ENCODE measurements around the gene MLPH. TPM values are rescaled to one million over a fixed set of nuclear protein-coding genes. Genes with fewer than 3 reads are reported as not detected.

Gene MLPH
- total and polyA plus RNA-seq, 4 donors: 2.3 to 10.1 (median 3.9) TPM

GRCh38 chr2:237565974-237566373 is 78.9 kb downstream of the MLPH start:
- Histone ChIP-seq H3K36me3 (ENCODE audit: control insufficient read depth in 1 of 2, insufficient read depth in 2 of 2, low read length in 1 of 2) (no peaks in the 10 kb centered on the region), H3K4me1 (ENCODE audit: control insufficient read depth in 1 of 2, insufficient read depth in 2 of 2, low read length in 2 of 2) (no peaks in the 10 kb centered on the region), H3K9me3 (ENCODE audit: control insufficient read depth, low read length) (no peaks in the 10 kb centered on the region), H3K27me3 (ENCODE audit: control insufficient read depth in 1 of 2, insufficient read depth in 2 of 2, low read length in 1 of 2) (no peaks in the 10 kb centered on the region), H3K4me3 (ENCODE audit: low read length in 2 of 2) (no peak overlapping the region), H3K27ac (ENCODE audit: low read depth in 1 of 2, low read length in 2 of 2) (no peak overlapping the region)
- no peak for DNase-seq
- 99 to 100% methylated on average over 1 of the region's 1 CpG for WGBS, 2 donors
- ATAC-seq (ENCODE audit: low FRiP score): no peak
- intact Hi-C loops (cut with DNase I): no loop called here

DNA sequence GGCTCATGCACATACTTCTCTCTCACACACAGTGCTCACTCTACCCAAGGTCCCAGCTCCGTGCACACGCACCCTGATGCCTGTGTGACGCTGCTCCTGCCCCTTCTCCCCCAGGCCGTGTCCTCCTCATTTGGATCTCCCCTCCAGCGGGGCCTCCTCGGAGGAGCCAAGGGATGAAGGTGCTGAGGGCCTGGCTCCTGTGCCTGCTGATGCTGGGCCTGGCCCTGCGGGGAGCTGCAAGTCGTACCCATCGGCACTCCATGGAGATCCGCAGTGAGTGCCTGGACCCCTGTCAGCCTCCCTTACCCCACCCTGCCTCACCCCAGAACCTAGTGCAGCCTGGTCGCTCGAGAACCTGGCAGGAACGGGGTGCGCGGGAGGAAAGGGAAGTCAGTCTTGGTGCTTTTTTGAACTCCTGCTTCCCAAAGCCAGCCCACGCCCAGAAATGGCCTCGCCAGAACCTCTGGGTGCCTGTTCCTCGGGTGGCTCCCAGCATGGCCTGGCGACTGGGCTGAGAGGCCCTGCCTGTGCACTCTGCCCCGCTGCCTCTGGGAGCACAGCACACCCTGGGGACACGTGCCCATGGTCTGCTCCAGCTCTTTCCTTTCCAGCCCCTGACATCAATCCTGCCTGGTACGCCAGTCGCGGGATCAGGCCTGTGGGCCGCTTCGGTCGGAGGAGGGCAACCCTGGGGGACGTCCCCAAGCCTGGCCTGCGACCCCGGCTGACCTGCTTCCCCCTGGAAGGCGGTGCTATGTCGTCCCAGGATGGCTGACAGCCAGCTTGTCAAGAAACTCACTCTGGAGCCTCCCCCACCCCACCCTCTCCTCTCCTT is 79.6 kb downstream of the MLPH start, which contains the start of gene PRLH:
TSS of gene PRLH (plus strand) at position 174 of the 835 bp plus-strand sequence. CDS start at position 174, 0 bp downstream.
- H3K27me3 ChIP-seq (ENCODE audit: control insufficient read depth in 1 of 2, insufficient read depth in 2 of 2, low read length in 1 of 2): no peaks in the 10 kb centered on the region
- ATAC-seq (ENCODE audit: low FRiP score) (no peak), DNase-seq (peak in 1 of 2 donors; percentile 77)
- H3K9me3 ChIP-seq (ENCODE audit: control insufficient read depth, low read length): no peaks in the 10 kb centered on the region
- H3K4me3 ChIP-seq (ENCODE audit: low read length in 2 of 2): no peak within 1 kb of the TSS
- no peaks in the 10 kb centered on the region for H3K4me1 ChIP-seq (ENCODE audit: control insufficient read depth in 1 of 2, insufficient read depth in 2 of 2, low read length in 2 of 2)
- WGBS, 2 donors: 70 to 74% methylated on average over 32 of the region's 32 CpGs
- H3K36me3 ChIP-seq (ENCODE audit: control insufficient read depth in 1 of 2, insufficient read depth in 2 of 2, low read length in 1 of 2): no peaks in the 10 kb centered on the region
- H3K27ac ChIP-seq (ENCODE audit: low read depth in 1 of 2, low read length in 2 of 2): no peak within 1 kb of the TSS
- intact Hi-C loops (cut with DNase I): no loop called here

- no peak for ATAC-seq (ENCODE audit: low FRiP score)
- Histone ChIP-seq H3K4me1 (ENCODE audit: control insufficient read depth in 1 of 2, insufficient read depth in 2 of 2, low read length in 2 of 2) (no peaks in the 10 kb centered on the region), H3K9me3 (ENCODE audit: control insufficient read depth, low read length) (no peaks in the 10 kb centered on the region), H3K4me3 (ENCODE audit: low read length in 2 of 2) (no peak overlapping the region), H3K36me3 (ENCODE audit: control insufficient read depth in 1 of 2, insufficient read depth in 2 of 2, low read length in 1 of 2) (no peaks in the 10 kb centered on the region), H3K27ac (ENCODE audit: low read depth in 1 of 2, low read length in 2 of 2) (no peak overlapping the region), H3K27me3 (ENCODE audit: control insufficient read depth in 1 of 2, insufficient read depth in 2 of 2, low read length in 1 of 2) (no peaks in the 10 kb centered on the region)
- DNase-seq: peak in 1 of 2 donors; percentile 70
- WGBS, 2 donors: 74 to 78% methylated on average over 16 of the region's 16 CpGs
- intact Hi-C loops (cut with DNase I): no loop called here
These were observed 80.4 kb downstream of the MLPH start for GRCh38 chr2:237567276-237568029.

DNA sequence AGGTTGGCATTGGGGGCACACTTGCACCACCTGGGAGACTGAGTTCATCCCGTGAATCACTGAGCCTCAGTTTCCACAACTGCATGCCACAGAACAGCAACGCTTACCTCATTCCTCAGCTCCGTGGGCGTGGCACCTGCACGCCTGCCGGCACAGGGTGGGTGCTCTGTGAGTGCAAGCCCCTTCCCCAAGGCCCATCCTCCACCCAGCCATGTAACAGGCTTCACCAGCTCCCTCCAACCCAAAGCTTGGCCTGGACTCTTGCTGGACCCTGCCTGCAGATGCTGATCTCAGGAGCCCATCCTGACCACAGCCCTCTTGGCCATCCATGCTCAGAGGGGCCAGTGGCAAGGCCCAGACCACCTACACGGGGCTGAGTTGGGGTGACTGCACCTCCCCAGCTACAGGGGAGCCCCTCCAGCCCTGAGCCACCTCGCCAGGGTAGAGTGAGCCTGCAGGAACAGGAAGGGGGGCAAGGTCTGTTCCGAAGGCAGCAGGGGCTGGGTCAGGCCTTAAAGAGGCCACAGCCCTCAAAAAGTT is 81.1 kb downstream of the MLPH start:
- H3K9me3 ChIP-seq (ENCODE audit: control insufficient read depth, low read length): no peaks in the 10 kb centered on the region
- no peak overlapping the region for H3K27ac ChIP-seq (ENCODE audit: low read depth in 1 of 2, low read length in 2 of 2)
- no peaks in the 10 kb centered on the region for H3K4me1 ChIP-seq (ENCODE audit: control insufficient read depth in 1 of 2, insufficient read depth in 2 of 2, low read length in 2 of 2)
- no peaks in the 10 kb centered on the region for H3K36me3 ChIP-seq (ENCODE audit: control insufficient read depth in 1 of 2, insufficient read depth in 2 of 2, low read length in 1 of 2)
- no peak overlapping the region for H3K4me3 ChIP-seq (ENCODE audit: low read length in 2 of 2)
- ATAC-seq (ENCODE audit: low FRiP score): no peak
- intact Hi-C loops (cut with DNase I): no loop called here
- H3K27me3 ChIP-seq (ENCODE audit: control insufficient read depth in 1 of 2, insufficient read depth in 2 of 2, low read length in 1 of 2): no peaks in the 10 kb centered on the region
- 85 to 87% methylated on average over 9 of the region's 9 CpGs for WGBS, 2 donors
- peak in 1 of 2 donors; percentile 69 for DNase-seq

DNA sequence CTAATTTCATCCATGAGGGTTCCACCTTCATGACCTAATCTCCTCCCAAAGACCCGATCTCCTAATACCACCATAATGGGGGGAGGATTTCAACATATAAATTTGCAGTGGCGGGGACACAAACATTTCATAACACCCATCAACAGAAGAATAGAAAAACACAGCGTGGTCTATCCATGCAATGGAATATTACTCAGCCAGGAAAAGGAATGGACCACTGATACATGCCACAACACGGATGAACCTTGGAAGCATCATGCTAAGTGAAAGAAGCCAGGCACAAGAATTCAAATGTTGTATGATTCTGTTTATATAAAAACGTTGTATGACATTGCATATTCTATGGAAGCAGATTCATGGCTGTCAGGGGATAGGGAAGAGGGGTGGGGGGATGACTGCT is 82.0 kb downstream of the MLPH start:
- WGBS, 2 donors: 91 to 95% methylated on average over 5 of the region's 5 CpGs

GRCh38 chr2:237569896-237570295 is 82.8 kb downstream of the MLPH start:
- no peaks in the 10 kb centered on the region for H3K27me3 ChIP-seq (ENCODE audit: control insufficient read depth in 1 of 2, insufficient read depth in 2 of 2, low read length in 1 of 2)
- H3K4me3 ChIP-seq (ENCODE audit: low read length in 2 of 2): no peak overlapping the region
- no peaks in the 10 kb centered on the region for H3K4me1 ChIP-seq (ENCODE audit: control insufficient read depth in 1 of 2, insufficient read depth in 2 of 2, low read length in 2 of 2)
- intact Hi-C loops (cut with DNase I): loop anchor here (2.0 to 10.0 kb wide), 3 partner anchors 57 to 415 kb away; no protein-coding TSS in a partner anchor
- ATAC-seq (ENCODE audit: low FRiP score): no peak
- 96% methylated on average over 3 of the region's 3 CpGs for WGBS, 2 donors
- no peaks in the 10 kb centered on the region for H3K36me3 ChIP-seq (ENCODE audit: control insufficient read depth in 1 of 2, insufficient read depth in 2 of 2, low read length in 1 of 2)
- H3K9me3 ChIP-seq (ENCODE audit: control insufficient read depth, low read length): no peaks in the 10 kb centered on the region
- peak in 1 of 2 donors; percentile 58 for DNase-seq
- H3K27ac ChIP-seq (ENCODE audit: low read depth in 1 of 2, low read length in 2 of 2): no peak overlapping the region

More for the DNA sequence above, 82.0 kb downstream of the MLPH start:
- H3K9me3 ChIP-seq (ENCODE audit: control insufficient read depth, low read length): no peaks in the 10 kb centered on the region
- H3K4me1 ChIP-seq (ENCODE audit: control insufficient read depth in 1 of 2, insufficient read depth in 2 of 2, low read length in 2 of 2): no peaks in the 10 kb centered on the region
- ATAC-seq (ENCODE audit: low FRiP score) (no peak), DNase-seq (no peak)
- no peaks in the 10 kb centered on the region for H3K36me3 ChIP-seq (ENCODE audit: control insufficient read depth in 1 of 2, insufficient read depth in 2 of 2, low read length in 1 of 2)
- no peak overlapping the region for H3K27ac ChIP-seq (ENCODE audit: low read depth in 1 of 2, low read length in 2 of 2)
- H3K4me3 ChIP-seq (ENCODE audit: low read length in 2 of 2): no peak overlapping the region
- intact Hi-C loops (cut with DNase I): no loop called here
- no peaks in the 10 kb centered on the region for H3K27me3 ChIP-seq (ENCODE audit: control insufficient read depth in 1 of 2, insufficient read depth in 2 of 2, low read length in 1 of 2)

DNA sequence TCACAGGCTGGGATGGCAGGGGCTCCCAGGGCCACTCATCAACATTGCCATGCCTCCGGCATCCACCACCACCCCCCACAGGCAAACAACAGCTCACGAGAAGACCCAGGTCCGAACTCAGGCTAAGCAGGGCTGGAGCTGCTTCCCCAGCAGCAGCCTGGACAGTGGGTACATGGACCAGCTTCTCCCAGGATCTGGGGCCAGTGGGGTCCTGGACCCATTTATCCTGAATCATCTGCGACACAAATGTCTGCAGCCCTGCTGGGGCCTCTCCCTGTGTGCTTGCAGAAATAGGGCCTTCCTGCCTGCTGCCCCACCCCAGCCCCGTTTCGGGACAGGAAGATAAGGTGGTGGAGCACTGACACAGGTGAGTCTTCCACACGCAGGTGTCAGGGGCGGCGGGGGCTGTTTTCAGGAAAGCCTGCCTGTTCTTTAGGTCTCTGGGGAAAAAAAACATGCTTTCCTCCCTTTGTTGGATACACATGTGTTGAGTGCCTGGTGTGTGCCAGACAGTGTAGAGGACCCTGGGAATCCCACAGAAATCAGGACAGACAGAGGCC is 83.8 kb downstream of the MLPH start:
- intact Hi-C loops (cut with DNase I): loop anchor here (2.0 to 10.0 kb wide), 3 partner anchors 58 to 416 kb away; no protein-coding TSS in a partner anchor
- Histone ChIP-seq H3K27ac (ENCODE audit: low read depth in 1 of 2, low read length in 2 of 2) (no peak overlapping the region), H3K4me1 (ENCODE audit: control insufficient read depth in 1 of 2, insufficient read depth in 2 of 2, low read length in 2 of 2) (no peaks in the 10 kb centered on the region), H3K4me3 (ENCODE audit: low read length in 2 of 2) (no peak overlapping the region), H3K9me3 (ENCODE audit: control insufficient read depth, low read length) (no peaks in the 10 kb centered on the region), H3K36me3 (ENCODE audit: control insufficient read depth in 1 of 2, insufficient read depth in 2 of 2, low read length in 1 of 2) (no peaks in the 10 kb centered on the region), H3K27me3 (ENCODE audit: control insufficient read depth in 1 of 2, insufficient read depth in 2 of 2, low read length in 1 of 2) (no peaks in the 10 kb centered on the region)
- ATAC-seq (ENCODE audit: low FRiP score): no peak
- WGBS, 2 donors: 85 to 90% methylated on average over 9 of the region's 9 CpGs
- peak; percentile 29 to 72 for DNase-seq

GRCh38 chr2:237571551-237571950 is 84.5 kb downstream of the MLPH start:
- no peaks in the 10 kb centered on the region for H3K9me3 ChIP-seq (ENCODE audit: control insufficient read depth, low read length)
- H3K4me1 ChIP-seq (ENCODE audit: control insufficient read depth in 1 of 2, insufficient read depth in 2 of 2, low read length in 2 of 2): no peaks in the 10 kb centered on the region
- H3K27me3 ChIP-seq (ENCODE audit: control insufficient read depth in 1 of 2, insufficient read depth in 2 of 2, low read length in 1 of 2): no peaks in the 10 kb centered on the region
- no peak overlapping the region for H3K4me3 ChIP-seq (ENCODE audit: low read length in 2 of 2)
- 96 to 98% methylated on average over 7 of the region's 7 CpGs for WGBS, 2 donors
- no peaks in the 10 kb centered on the region for H3K36me3 ChIP-seq (ENCODE audit: control insufficient read depth in 1 of 2, insufficient read depth in 2 of 2, low read length in 1 of 2)
- peak; percentile 26 to 76 for DNase-seq
- H3K27ac ChIP-seq (ENCODE audit: low read depth in 1 of 2, low read length in 2 of 2): no peak overlapping the region
- ATAC-seq (ENCODE audit: low FRiP score): no peak
- intact Hi-C loops (cut with DNase I): loop anchor here (2.0 to 10.0 kb wide), 3 partner anchors 59 to 417 kb away; no protein-coding TSS in a partner anchor
